ENCODE measurements around the gene DLGAP1.

DNA sequence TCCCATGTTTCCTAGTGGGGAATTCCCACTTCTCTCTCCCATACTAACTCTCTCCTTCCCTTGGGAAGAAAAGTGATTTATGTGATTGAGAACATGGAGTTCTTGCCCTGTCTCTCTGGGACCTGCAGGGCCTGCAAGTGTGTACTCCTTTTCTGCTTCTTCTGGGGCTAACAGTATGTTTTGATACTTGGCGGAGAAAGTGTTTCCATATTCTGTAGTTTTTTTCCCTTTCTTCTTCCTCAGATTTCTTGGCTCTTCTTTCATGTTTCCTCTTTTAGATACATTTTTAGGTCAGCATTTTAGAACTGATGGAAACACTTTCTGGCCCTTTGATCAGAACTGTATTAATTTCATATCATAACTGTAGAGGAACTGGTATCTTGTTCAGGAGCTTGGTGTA, 352.2 kb downstream of the DLGAP1 start:
- TF ChIP-seq POLR2A (IDR thresholded peaks at IDR 0.05; ENCODE audit: low read length) = no peak
- no peak for TF ChIP-seq GATA1 (IDR thresholded peaks at IDR 0.05; ENCODE audit: low read depth, low read length)

Measured in erythroblast (primary cell).